ENCODE data around the gene TOP3A.

- no peak for TF ChIP-seq CTCF (conservative IDR thresholded peaks at IDR 0.05; ENCODE audit: low read depth, low read length)
- TF ChIP-seq POLR2A (IDR thresholded peaks at IDR 0.05; ENCODE audit: low read depth, low read length), result no peak
- no peak for TF ChIP-seq CEBPB (IDR thresholded peaks at IDR 0.05; ENCODE audit: low read depth, low read length)
- no peak for TF ChIP-seq SMC3 (IDR thresholded peaks at IDR 0.05; ENCODE audit: low read depth, low read length)
- TF ChIP-seq USF2 (IDR thresholded peaks at IDR 0.05; ENCODE audit: low read depth, low read length), result no peak
- no peak for TF ChIP-seq RAD21 (IDR thresholded peaks at IDR 0.05; ENCODE audit: low read length)
- TF ChIP-seq MAZ (IDR thresholded peaks at IDR 0.05; ENCODE audit: borderline replicate concordance, low read depth, low read length), result no peak
- TF ChIP-seq BHLHE40 (IDR thresholded peaks at IDR 0.05; ENCODE audit: low read depth, low read length), result peak; percentile 62
- TF ChIP-seq FOS (IDR thresholded peaks at IDR 0.05; ENCODE audit: low read depth, low read length), result no peak
- TF ChIP-seq MXI1 (IDR thresholded peaks at IDR 0.05; ENCODE audit: borderline replicate concordance, low read depth, low read length), result no peak
- no peak for TF ChIP-seq RFX5 (IDR thresholded peaks at IDR 0.05; ENCODE audit: low read depth, low read length)
- TF ChIP-seq MAFK (IDR thresholded peaks at IDR 0.05; ENCODE audit: low read depth, low read length), result no peak
Observed at GRCh38 chr17:18280766-18281371, 33.9 kb downstream of the TOP3A start.

Measured in IMR-90 (cell line).